Naive thymus-derived CD4-positive, alpha-beta T cell (primary cell): ENCODE data around the gene S100A3. TPM values are rescaled to one million over a fixed set of nuclear protein-coding genes. Genes with fewer than 3 reads are reported as not detected.
"Not testable (repeated sequence)": the region's sequence is repeated elsewhere in the genome, so short reads cannot be mapped to it uniquely, and the experiment has no call there.

ENCODE experiments used
- ATAC-seq: fragments of 150-1000 bp; cut with Tn5 transposase; 2 replicates; pipeline ENCODE4 v1.10.0; 2021; ENCODE audit warnings: mild to moderate bottlenecking, moderate library complexity
- CTCF ChIA-PET: fragments of 350-600 bp; sonication (Branson Sonifier 250); formaldehyde crosslinking; loops from one replicate; lab custom pipeline; 2021; ENCODE audit warnings: antibody characterized with exemption; lab: Charles Lee
- POLR2A ChIA-PET: fragments of 350-600 bp; sonication (Branson Sonifier 250); formaldehyde crosslinking; loops from one replicate; lab custom pipeline; 2021; ENCODE audit warnings: antibody characterized with exemption, inconsistent platforms; lab: Charles Lee
- DNase-seq, 9 donors: peaks; one replicate each; pipeline versions ENCODE4 v3.0.0 to v3.0.0-alpha.2; 2020 to 2022; ENCODE audit warnings: mixed read lengths in 1 of 9
- H3K27ac ChIP-seq: one replicate; pipeline ENCODE4 v1.7.0; 2013; ENCODE audit warnings: mild to moderate bottlenecking, low read depth, low read length, moderate library complexity
- H3K27me3 ChIP-seq, 2 donors: one replicate each; pipeline ENCODE4 v1.7.0; 2013; ENCODE audit warnings: low read length in 2 of 2, mild to moderate bottlenecking in 2 of 2, moderate library complexity in 2 of 2; ENCODE audit not compliant: control insufficient read depth in 2 of 2, insufficient read depth in 2 of 2
- H3K36me3 ChIP-seq, 3 experiments: 1 replicate in 2 of 3; 2 replicates in 1 of 3; pipeline ENCODE4 v1.7.0; 2013; ENCODE audit warnings: low read length in 3 of 3, mild to moderate bottlenecking in 3 of 3, moderate library complexity in 1 of 3; ENCODE audit not compliant: insufficient read depth in 3 of 3, control insufficient read depth in 2 of 3
- H3K4me1 ChIP-seq, 2 donors: one replicate each; pipeline ENCODE4 v1.7.0; 2013; ENCODE audit warnings: low read length in 2 of 2, mild to moderate bottlenecking in 2 of 2, moderate library complexity in 1 of 2; ENCODE audit not compliant: control insufficient read depth in 2 of 2, insufficient read depth in 2 of 2
- H3K4me3 ChIP-seq: 2 replicates; pipeline ENCODE4 v1.7.0; 2013; ENCODE audit warnings: mild to moderate bottlenecking, low read length
- H3K9me3 ChIP-seq, 3 experiments: 1 replicate in 2 of 3; 2 replicates in 1 of 3; pipeline ENCODE4 v1.7.0; 2013; ENCODE audit warnings: low read length in 3 of 3; ENCODE audit not compliant: control insufficient read depth in 2 of 3
- H3K27ac Mint-ChIP-seq, 9 donors: one replicate each; pipeline ENCODE4 v1.8.0; 2020 to 2022; ENCODE audit warnings: mixed read lengths in 9 of 9, mild to moderate bottlenecking in 8 of 9, moderate library complexity in 5 of 9, inconsistent platforms in 2 of 9
- H3K27me3 Mint-ChIP-seq, 5 donors: one replicate each; pipeline ENCODE4 v1.8.0; 2021 to 2022; ENCODE audit warnings: mixed read lengths in 5 of 5, mild to moderate bottlenecking in 1 of 5
- H3K36me3 Mint-ChIP-seq, 5 donors: one replicate each; pipeline ENCODE4 v1.8.0; 2020 to 2022; ENCODE audit warnings: mixed read lengths in 5 of 5, mild to moderate bottlenecking in 3 of 5, inconsistent platforms in 1 of 5
- H3K4me1 Mint-ChIP-seq, 7 donors: one replicate each; pipeline ENCODE4 v1.8.0; 2020 to 2022; ENCODE audit warnings: mixed read lengths in 7 of 7, mild to moderate bottlenecking in 3 of 7, inconsistent platforms in 1 of 7
- H3K4me3 Mint-ChIP-seq, 10 donors: one replicate each; pipeline ENCODE4 v1.8.0; 2020 to 2022; ENCODE audit warnings: mild to moderate bottlenecking in 10 of 10, mixed read lengths in 10 of 10, moderate library complexity in 6 of 10, inconsistent platforms in 2 of 10
- H3K9me3 Mint-ChIP-seq, 11 donors: one replicate each; pipeline ENCODE4 v1.8.0; 2020 to 2022; ENCODE audit warnings: mixed read lengths in 11 of 11, mild to moderate bottlenecking in 4 of 11, inconsistent platforms in 1 of 11, moderate library complexity in 1 of 11
- intact Hi-C, 2 donors: fragments of 100-400 bp; cut with micrococcal nuclease; formaldehyde crosslinking; loops; one replicate each; pipeline ENCODE4 v1.15.1; 2023
- polyA plus RNA-seq, 2 donors: library from polyadenylated mRNA; unstranded; fragments of 300-500 nt; fragmentation: Illumina TruSeq; gene quantifications; one replicate each; pipeline ENCODE4 v1.2.3, GENCODE V29; 2021
- total RNA-seq, 6 experiments: library from RNA in 5 of 6; stranded (reverse) in 5 of 6; gene quantifications; 1 replicate in 5 of 6; 2 replicates in 1 of 6; pipeline ENCODE4 v1.2.3 and lab custom pipeline; 2021 to 2026

The S100A3 gene
- total and polyA plus RNA-seq, 7 experiments from 2014 or later: not detected

- Histone ChIP-seq H3K27me3 (no peaks in the 10 kb centered on the region), H3K4me3 (no peak overlapping the region), H3K27ac (no peak overlapping the region), H3K4me1 (no peaks in the 10 kb centered on the region), H3K36me3 (no peaks in the 10 kb centered on the region), H3K9me3 (no peaks in the 10 kb centered on the region)
- Mint-ChIP-seq H3K27ac (no peak overlapping the region), H3K27me3 (peaks cover 0 to 16% (median 5%) of the 10 kb centered on the region in 5 donors), H3K4me1 (no peaks in the 10 kb centered on the region), H3K4me3 (no peak overlapping the region), H3K36me3 (peaks cover 0 to 3% (median 0%) of the 10 kb centered on the region in 5 donors), H3K9me3 (peaks cover 0 to 2% (median 0%) of the 10 kb centered on the region in 11 donors)
- DNase-seq (no peak), ATAC-seq (no peak)
- CTCF ChIA-PET: interaction anchor here (2.1 kb wide), 1 partner anchor 19 kb away, joined by 7 read pairs; no protein-coding TSS in a partner anchor
- intact Hi-C loops: no loop called here
- POLR2A ChIA-PET: no interaction called here
Observed at GRCh38 chr1:153587314-153587713, 38.3 kb upstream of the S100A3 start.

DNA sequence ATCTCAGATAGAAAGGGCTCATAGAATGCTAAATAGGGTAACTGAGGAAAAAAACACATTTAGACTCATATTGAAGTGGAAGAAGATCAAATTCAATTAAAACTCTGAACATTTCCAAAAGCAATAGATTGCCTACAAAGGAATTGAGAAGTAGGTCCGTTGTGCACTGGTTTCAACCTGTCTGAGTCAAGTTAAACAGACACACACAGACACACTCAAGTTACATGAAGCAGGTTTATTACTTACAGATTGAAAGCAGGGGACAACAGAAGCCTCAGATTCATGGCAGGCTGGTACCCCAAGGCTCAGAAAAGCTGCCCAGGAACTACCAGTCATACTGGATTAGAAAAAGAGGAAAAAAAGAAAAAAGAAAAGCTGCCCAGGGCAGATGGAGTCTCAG, 37.3 kb upstream of the S100A3 start:
- Mint-ChIP-seq H3K9me3 (peaks cover 0 to 2% (median 0%) of the 10 kb centered on the region in 11 donors), H3K36me3 (peaks cover 0 to 3% (median 0%) of the 10 kb centered on the region in 5 donors), H3K4me3 (no peak overlapping the region), H3K27me3 (peaks cover 0 to 16% (median 5%) of the 10 kb centered on the region in 5 donors), H3K27ac (no peak overlapping the region), H3K4me1 (no peaks in the 10 kb centered on the region)
- ATAC-seq (no peak), DNase-seq (no peak)
- no peaks in the 10 kb centered on the region for H3K4me1 ChIP-seq
- H3K27ac ChIP-seq: no peak overlapping the region
- no peaks in the 10 kb centered on the region for H3K36me3 ChIP-seq
- no peaks in the 10 kb centered on the region for H3K27me3 ChIP-seq
- ChIA-PET CTCF (interaction anchor here (2.1 kb wide), 1 partner anchor 18 kb away, joined by 7 read pairs; no protein-coding TSS in a partner anchor), POLR2A (no interaction called here)
- intact Hi-C loops: no loop called here
- H3K4me3 ChIP-seq: no peak overlapping the region
- H3K9me3 ChIP-seq: no peaks in the 10 kb centered on the region

- H3K36me3 Mint-ChIP-seq: peaks cover 0 to 3% (median 0%) of the 10 kb centered on the region in 5 donors
- DNase-seq (no peak), ATAC-seq (no peak)
- Histone ChIP-seq H3K36me3 (no peaks in the 10 kb centered on the region), H3K4me1 (no peaks in the 10 kb centered on the region), H3K4me3 (no peak overlapping the region), H3K27ac (no peak overlapping the region), H3K27me3 (no peaks in the 10 kb centered on the region), H3K9me3 (no peaks in the 10 kb centered on the region)
- intact Hi-C loops: no loop called here
- ChIA-PET POLR2A (no interaction called here), CTCF (interaction anchor here (1.0 kb wide), 2 partner anchors 9 to 15 kb away, joined by 3 read pairs; no protein-coding TSS in a partner anchor)
- peaks cover 0 to 2% (median 0%) of the 10 kb centered on the region in 11 donors for H3K9me3 Mint-ChIP-seq
- peak overlapping the region in 1 of 9 donors; percentile 46 for H3K27ac Mint-ChIP-seq
- H3K27me3 Mint-ChIP-seq: peaks cover 0 to 16% (median 5%) of the 10 kb centered on the region in 5 donors
- no peaks in the 10 kb centered on the region for H3K4me1 Mint-ChIP-seq
- no peak overlapping the region for H3K4me3 Mint-ChIP-seq
Observed at GRCh38 chr1:153585006-153585405, 35.9 kb upstream of the S100A3 start.

DNA sequence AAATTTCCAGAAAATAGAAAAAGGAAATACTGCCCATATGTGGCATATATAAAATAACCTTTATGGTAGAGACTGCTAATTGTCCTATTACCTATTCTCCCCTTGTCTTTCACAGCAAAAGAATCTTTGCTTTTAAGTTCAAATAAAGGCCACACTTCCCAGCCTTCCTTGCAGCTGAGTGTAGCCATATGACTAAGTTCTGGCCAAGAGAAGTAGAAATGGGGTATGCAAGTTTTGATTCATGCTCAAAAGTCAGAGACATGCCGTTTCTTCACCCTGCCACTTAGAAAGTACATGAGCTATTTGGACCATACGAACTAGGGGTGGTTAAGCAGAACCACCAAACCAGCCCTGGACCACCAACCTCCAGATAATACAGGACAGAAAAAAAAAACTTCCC, 34.9 kb upstream of the S100A3 start:
- ATAC-seq (no peak), DNase-seq (no peak)
- intact Hi-C loops: no loop called here
- peaks cover 0 to 3% (median 0%) of the 10 kb centered on the region in 5 donors for H3K36me3 Mint-ChIP-seq
- no peak overlapping the region for H3K4me3 Mint-ChIP-seq
- Histone ChIP-seq H3K27ac (no peak overlapping the region), H3K4me1 (no peaks in the 10 kb centered on the region), H3K9me3 (no peaks in the 10 kb centered on the region), H3K27me3 (no peaks in the 10 kb centered on the region), H3K4me3 (no peak overlapping the region), H3K36me3 (no peaks in the 10 kb centered on the region)
- peaks cover 5 to 18% (median 6%) of the 10 kb centered on the region in 5 donors for H3K27me3 Mint-ChIP-seq
- H3K9me3 Mint-ChIP-seq: peaks cover 0 to 2% (median 0%) of the 10 kb centered on the region in 11 donors
- ChIA-PET CTCF (no interaction called here), POLR2A (no interaction called here)
- H3K4me1 Mint-ChIP-seq: no peaks in the 10 kb centered on the region
- peak overlapping the region in 1 of 9 donors; percentile 7 for H3K27ac Mint-ChIP-seq

GRCh38 chr1:153583514-153583913, 34.5 kb upstream of the S100A3 start:
- intact Hi-C loops, H3K27ac ChIP-seq, H3K4me3 Mint-ChIP-seq, H3K4me1 Mint-ChIP-seq, H3K27ac Mint-ChIP-seq, H3K9me3 ChIP-seq, POLR2A ChIA-PET, DNase-seq, CTCF ChIA-PET, H3K4me1 ChIP-seq, H3K4me3 ChIP-seq, ATAC-seq, H3K36me3 ChIP-seq, H3K36me3 Mint-ChIP-seq, H3K9me3 Mint-ChIP-seq, H3K27me3 ChIP-seq: not testable (repeated sequence)
- peaks cover 5 to 23% (median 10%) of the 10 kb centered on the region in 5 donors for H3K27me3 Mint-ChIP-seq

- H3K27ac ChIP-seq, H3K36me3 ChIP-seq, ATAC-seq, intact Hi-C loops, CTCF ChIA-PET, H3K4me1 ChIP-seq, H3K9me3 Mint-ChIP-seq, POLR2A ChIA-PET, H3K4me1 Mint-ChIP-seq, H3K36me3 Mint-ChIP-seq, H3K4me3 ChIP-seq, H3K27ac Mint-ChIP-seq, H3K27me3 ChIP-seq, DNase-seq, H3K4me3 Mint-ChIP-seq, H3K9me3 ChIP-seq: not testable (repeated sequence)
- H3K27me3 Mint-ChIP-seq: peaks cover 5 to 29% (median 17%) of the 10 kb centered on the region in 5 donors
Observed at GRCh38 chr1:153582836-153583235, 33.8 kb upstream of the S100A3 start.

GRCh38 chr1:153578936-153579335, 29.9 kb upstream of the S100A3 start:
- ATAC-seq (no peak), DNase-seq (no peak)
- no peaks in the 10 kb centered on the region for H3K9me3 Mint-ChIP-seq
- H3K4me1 Mint-ChIP-seq: peaks cover 0 to 3% (median 0%) of the 10 kb centered on the region in 7 donors
- POLR2A ChIA-PET: no interaction called here
- H3K4me3 Mint-ChIP-seq: no peak overlapping the region
- Histone ChIP-seq H3K36me3 (no peaks in the 10 kb centered on the region), H3K4me3 (no peak overlapping the region), H3K27me3 (no peaks in the 10 kb centered on the region), H3K9me3 (no peaks in the 10 kb centered on the region), H3K27ac (no peak overlapping the region), H3K4me1 (no peaks in the 10 kb centered on the region)
- intact Hi-C loops: loop anchor here in 1 of 2 donors (10.0 kb wide), 1 partner anchor 244 kb away; no protein-coding TSS in a partner anchor
- no peak overlapping the region for H3K27ac Mint-ChIP-seq
- CTCF ChIA-PET: no interaction called here
- no peaks in the 10 kb centered on the region for H3K36me3 Mint-ChIP-seq
- peaks cover under 1 to 29% (median 27%) of the 10 kb centered on the region in 5 donors for H3K27me3 Mint-ChIP-seq
